NAMALWA (cell line): ENCODE data around the gene ZNF775.

ENCODE experiments used
- DNase-seq: peaks from one replicate; pipeline ENCODE4 v3.0.0-alpha.2; 2015; ENCODE audit warnings: low spot score

Gene ZNF775

DNA sequence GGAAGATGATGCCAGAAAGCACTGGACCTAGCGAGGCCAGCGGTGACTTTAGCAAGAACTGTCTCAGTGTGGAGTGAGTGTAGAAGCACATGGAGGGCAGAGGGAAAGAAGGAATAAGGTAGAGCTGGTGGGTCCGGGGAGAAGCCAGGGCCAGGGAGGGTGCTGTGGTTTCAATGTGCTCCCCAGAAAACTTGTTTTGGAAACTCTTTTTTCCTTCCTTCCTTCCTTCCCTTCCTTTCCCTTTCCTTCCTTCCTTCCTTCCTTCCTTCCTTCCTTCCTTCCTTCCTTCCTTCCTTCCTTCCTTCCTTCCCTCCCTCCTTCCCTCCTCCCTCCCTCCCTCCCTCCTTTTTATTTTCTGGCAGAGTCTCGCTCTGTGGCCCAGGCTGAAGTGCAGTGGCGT is 32.2 kb upstream of the ZNF775 start:
- no peak for DNase-seq

DNA sequence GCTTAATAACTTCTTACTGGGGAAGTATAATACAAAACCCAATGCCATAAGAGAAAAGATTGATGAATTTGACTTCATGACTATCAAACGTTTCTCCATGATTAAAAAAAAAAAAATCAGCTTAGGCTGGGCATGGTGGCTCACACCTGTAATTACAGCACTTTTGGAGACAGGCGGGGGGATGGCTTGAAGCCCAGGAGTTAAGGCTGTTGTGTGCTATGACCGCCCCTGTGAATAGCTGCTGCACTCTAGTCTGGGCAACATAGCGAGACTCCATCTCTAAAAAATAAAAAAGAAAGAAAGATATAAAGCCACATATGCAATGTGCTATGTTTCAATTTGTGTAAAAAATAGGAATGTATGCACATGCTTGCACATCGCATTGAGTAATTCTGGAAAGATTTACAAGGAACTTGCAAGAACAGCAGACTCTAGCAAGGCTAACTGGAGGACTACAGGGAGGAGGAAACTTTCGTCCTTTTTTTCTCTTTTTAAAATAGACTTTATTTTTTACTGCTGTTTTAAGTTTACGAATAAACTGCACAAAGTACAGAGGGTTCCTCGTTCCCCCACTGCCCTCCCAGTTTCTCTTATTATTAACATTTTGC is 27.4 kb upstream of the ZNF775 start:
- DNase-seq: peak; percentile 37

GRCh38 chr7:150355666-150356059 is 23.5 kb upstream of the ZNF775 start:
- DNase-seq: no peak

DNA sequence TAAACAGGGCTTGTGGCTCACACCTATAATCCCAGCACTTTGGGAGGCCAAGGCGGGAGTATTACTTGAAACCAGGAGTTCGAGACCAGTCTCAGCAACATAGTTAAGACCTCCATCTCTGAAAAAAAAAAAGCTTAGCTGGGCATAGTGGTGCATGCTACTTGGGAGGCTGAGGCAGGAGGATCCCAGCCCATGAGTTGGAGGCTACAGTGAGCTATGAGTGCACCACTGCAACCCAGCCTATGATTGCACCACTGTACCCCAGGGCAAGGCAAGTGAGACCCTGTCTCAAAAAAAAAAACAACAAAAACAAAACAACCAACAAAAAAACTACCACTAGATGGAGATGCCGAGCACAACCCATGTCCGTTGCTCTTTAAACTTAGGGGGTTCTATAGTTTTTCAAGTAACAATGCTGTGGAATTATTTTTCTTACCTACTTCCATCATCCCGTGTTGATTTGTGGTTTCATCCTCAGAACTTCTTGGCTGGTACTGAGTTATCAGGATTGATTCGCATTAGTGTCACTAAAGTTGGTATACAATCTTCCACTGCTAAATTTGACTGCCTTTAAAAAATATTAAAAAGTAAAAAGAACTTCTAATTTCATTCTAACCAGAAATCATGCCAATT is 22.7 kb upstream of the ZNF775 start:
- DNase-seq: peak; percentile 91

DNA sequence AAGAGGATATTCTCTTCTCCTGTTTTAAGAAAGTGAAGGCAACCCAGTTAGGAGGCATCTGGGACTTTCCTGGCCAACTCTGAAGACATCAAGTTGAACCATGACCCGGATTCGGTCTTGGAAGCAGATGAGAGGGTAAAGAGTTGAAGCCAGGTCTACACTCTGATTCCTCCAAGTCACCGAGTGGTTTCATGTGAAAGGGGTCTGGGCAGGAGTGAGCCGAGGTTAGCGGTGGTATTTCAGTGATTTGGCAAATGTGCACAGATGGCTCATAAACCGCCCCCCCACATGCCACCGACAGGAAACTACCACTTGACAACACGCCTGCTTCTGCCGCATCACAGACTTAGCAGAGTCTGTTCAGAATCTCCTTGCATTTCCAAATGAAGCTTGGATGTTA is 21.9 kb upstream of the ZNF775 start:
- peak; percentile 92 for DNase-seq

- peak; percentile 42 for DNase-seq
Measured at GRCh38 chr7:150357771-150358427, 21.2 kb upstream of the ZNF775 start.

GRCh38 chr7:150358433-150358832 is 20.7 kb upstream of the ZNF775 start:
- peak; percentile 27 for DNase-seq

GRCh38 chr7:150358988-150359621 is 20.0 kb upstream of the ZNF775 start:
- peak; percentile 36 for DNase-seq

- no peak for DNase-seq
Measured at GRCh38 chr7:150359622-150360362, 19.3 kb upstream of the ZNF775 start.

DNA sequence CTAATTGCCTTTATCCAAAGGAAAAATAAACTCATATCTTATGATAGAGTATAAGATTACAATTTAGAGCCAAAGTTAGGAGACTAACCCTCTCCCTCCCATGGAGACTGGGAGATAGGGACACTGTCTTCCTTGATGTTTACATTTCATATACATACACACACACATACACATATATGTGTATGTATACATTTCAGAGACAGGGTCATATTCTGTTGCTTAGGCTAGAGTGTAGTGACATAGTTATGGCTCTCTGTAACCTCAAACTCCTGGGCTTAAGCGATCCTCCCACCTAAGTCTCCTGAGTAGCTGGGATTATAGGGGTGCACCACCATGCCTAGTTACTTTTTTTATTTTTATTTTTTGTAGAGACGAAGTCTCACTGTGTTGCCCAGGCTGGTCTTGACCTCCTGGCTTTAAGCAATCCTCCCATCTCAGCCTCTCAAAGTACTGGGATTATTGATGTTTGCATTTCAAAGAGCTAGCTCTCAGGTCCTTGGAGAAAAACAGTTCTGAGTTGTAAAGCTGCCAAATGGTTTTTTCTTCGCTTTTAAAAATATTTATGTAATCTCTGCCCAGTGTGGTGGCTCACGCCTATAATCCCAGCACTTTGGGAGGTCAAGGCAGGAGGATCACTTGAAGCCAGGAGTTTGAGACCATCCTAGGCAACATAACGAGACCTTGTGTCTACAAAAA is 18.6 kb upstream of the ZNF775 start:
- no peak for DNase-seq

DNA sequence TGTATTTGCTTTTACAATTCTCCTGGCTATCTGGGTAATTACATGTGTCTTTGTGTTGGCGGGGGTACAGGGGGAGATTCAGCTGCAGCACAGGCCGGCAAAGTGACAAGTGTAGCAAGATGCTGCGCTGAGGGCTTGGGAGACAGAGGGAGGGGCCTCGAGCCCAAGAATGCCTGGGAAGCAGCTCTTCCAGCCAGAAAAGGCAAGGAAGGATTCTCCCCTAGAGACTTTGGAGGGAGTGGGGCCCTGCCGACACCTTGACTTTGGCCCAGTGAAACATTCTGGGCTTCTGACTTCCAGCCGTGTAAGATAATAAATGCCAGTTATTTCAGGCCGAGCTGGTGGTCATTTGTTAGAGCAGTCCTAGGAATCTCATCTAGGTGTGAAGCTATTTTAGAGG is 17.7 kb upstream of the ZNF775 start:
- DNase-seq: no peak

GRCh38 chr7:150361807-150362621 is 17.1 kb upstream of the ZNF775 start:
- DNase-seq: no peak

GRCh38 chr7:150363370-150363769 is 15.8 kb upstream of the ZNF775 start:
- DNase-seq: no peak

GRCh38 chr7:150363872-150364271 is 15.3 kb upstream of the ZNF775 start:
- peak; percentile 86 for DNase-seq

DNA sequence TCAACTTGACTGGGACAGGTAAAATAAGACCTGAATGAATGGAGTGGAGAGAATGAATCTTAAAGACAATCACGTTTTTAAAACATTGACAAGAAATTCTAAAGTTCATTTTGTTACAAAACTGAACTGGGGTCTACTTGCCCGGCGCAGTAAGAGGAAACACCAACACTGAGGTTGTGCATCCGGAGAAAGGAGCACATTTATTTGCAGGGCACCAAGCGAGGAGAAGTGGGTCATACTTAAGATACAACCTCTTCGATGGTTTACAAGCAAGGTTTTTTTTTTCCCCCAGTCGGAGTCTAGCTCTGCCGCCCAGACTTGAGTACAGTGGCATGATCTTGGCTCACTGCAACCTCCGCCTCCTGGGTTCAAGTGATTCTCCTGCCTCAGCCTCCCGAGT is 13.9 kb upstream of the ZNF775 start:
- DNase-seq: no peak

- DNase-seq: peak; percentile 79
Measured at GRCh38 chr7:150365673-150366398, 13.3 kb upstream of the ZNF775 start.

- no peak for DNase-seq
Measured at GRCh38 chr7:150367677-150368095, 11.4 kb upstream of the ZNF775 start.

DNA sequence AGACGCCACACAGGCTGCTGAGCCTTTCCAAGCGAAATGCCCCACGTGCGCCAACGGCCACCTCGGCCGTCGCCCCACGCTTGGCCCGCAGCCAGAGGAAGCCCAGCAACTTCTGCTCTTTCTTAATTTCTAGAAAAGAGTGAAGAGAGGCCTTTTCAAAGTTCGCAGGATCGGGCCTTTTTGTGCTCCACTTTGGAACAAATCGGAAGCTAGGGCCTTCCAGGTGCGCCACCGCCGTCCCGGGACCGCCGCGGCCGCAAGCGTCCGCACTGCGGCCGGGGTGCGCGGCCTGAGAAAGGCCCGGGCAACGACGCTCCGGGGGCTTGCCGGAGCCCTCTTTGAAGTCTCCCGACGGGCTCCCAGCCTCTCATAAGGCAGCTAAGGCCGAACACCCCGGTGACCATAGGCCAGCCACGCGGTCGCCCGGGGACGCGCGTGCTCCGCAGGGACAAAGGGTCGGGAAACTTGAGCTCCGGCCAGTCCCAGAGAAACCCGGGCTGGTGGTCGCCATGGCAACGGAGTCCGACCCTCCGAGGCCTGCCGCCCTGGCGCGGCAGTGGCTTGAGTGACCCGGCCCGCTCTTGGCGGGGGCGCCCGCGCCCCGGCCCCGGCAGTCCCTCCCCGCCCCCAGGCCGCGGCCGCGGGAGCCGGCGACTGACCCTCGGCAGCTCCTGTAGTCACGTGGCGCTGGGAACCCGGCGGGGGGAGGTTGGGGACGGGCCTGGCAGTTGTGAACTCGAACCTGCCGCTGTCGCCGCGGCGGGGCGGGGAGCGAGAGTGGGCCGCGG is 10.8 kb upstream of the ZNF775 start, which contains the start of gene REPIN1:
Gene REPIN1, plus strand, starts transcription at position 727 of the 788 bp plus-strand sequence. CDS start 890 bp downstream, outside the sequence.
- peak; percentile 97 for DNase-seq
